Caco-2 (cell line): ENCODE data around the gene TREML1. TPM values are rescaled to one million over a fixed set of nuclear protein-coding genes. Genes with fewer than 3 reads are reported as not detected.

Experiments
- BruUV-seq: library from RNA; stranded (reverse); fragments of 400-500 nt; replicated peaks from 2 replicates; lab custom pipeline; 2021; lab: Mats Ljungman, UMichigan
- CTCF ChIA-PET: fragments of 300-600 bp; sonication (Branson Sonifier 250); formaldehyde crosslinking; loops from one replicate; lab custom pipeline; 2022; ENCODE audit warnings: antibody characterized with exemption; lab: Charles Lee
- POLR2A ChIA-PET: fragments of 300-600 bp; sonication (Branson Sonifier 250); formaldehyde crosslinking; loops from one replicate; lab custom pipeline; 2022; ENCODE audit warnings: antibody characterized with exemption; lab: Charles Lee
- DNase-seq, 2 experiments: peaks; one replicate each; pipeline versions ENCODE4 v3.0.0 to v3.0.0-alpha.2; 2020 to 2022
- H3K27me3 ChIP-seq: replicated peaks from 2 replicates; pipeline ENCODE4 v1.6.0; 2011; ENCODE audit warnings: low read length; ENCODE audit not compliant: control insufficient read depth, insufficient read depth
- H3K36me3 ChIP-seq: 2 replicates; pipeline ENCODE4 v1.5.1; 2011; ENCODE audit warnings: low read length; ENCODE audit not compliant: control insufficient read depth, insufficient read depth
- H3K4me1 ChIP-seq: fragments of 250-450 bp; sonication (Bioruptor Pico); 2 replicates; pipeline ENCODE4 v1.5.1; 2020; ENCODE audit warnings: mild to moderate bottlenecking
- H3K4me3 ChIP-seq: 2 replicates; pipeline ENCODE4 v1.5.1; 2011; ENCODE audit warnings: low read depth, mild to moderate bottlenecking, control low read depth, low read length
- H3K9me3 ChIP-seq: fragments of 250-450 bp; sonication (Bioruptor Pico); 2 replicates; pipeline ENCODE4 v1.5.1; 2020; ENCODE audit warnings: mild to moderate bottlenecking, moderate library complexity
- H3K27ac Mint-ChIP-seq: one replicate; pipeline ENCODE4 v1.8.0; 2022; ENCODE audit warnings: mixed read lengths; ENCODE audit not compliant: unreplicated experiment
- H3K27me3 Mint-ChIP-seq: one replicate; pipeline ENCODE4 v1.8.0; 2022; ENCODE audit warnings: mixed read lengths; ENCODE audit not compliant: insufficient read depth, unreplicated experiment
- H3K36me3 Mint-ChIP-seq: one replicate; pipeline ENCODE4 v1.8.0; 2022; ENCODE audit warnings: mild to moderate bottlenecking, mixed read lengths; ENCODE audit not compliant: insufficient read depth, unreplicated experiment
- H3K4me1 Mint-ChIP-seq: one replicate; pipeline ENCODE4 v1.8.0; 2022; ENCODE audit warnings: low read depth, mixed read lengths; ENCODE audit not compliant: unreplicated experiment
- H3K4me3 Mint-ChIP-seq: one replicate; pipeline ENCODE4 v1.8.0; 2022; ENCODE audit warnings: mild to moderate bottlenecking, moderate library complexity, mixed read lengths; ENCODE audit not compliant: unreplicated experiment
- H3K9me3 Mint-ChIP-seq: one replicate; pipeline ENCODE4 v1.8.0; 2022; ENCODE audit warnings: mixed read lengths; ENCODE audit not compliant: unreplicated experiment
- intact Hi-C: fragments of 100-400 bp; cut with micrococcal nuclease; formaldehyde crosslinking; loops from one replicate; pipeline ENCODE4 v1.10.0; 2022; ENCODE audit not compliant: unreplicated experiment
- total RNA-seq: library from RNA; stranded (reverse); gene quantifications from 2 replicates; pipeline ENCODE4 v1.2.3, GENCODE V29; 2022
- TF ChIP-seq, protein P1 (sequence below), 2 experiments: fragments of 200-600 bp in 1 of 2; IDR thresholded peaks; 1 replicate in 1 of 2; 2 replicates in 1 of 2; pipeline versions ENCODE4 v1.5.1 to v1.8.0; 2011 to 2022; ENCODE audit warnings: antibody characterized with exemption in 1 of 2, control low read depth in 1 of 2, inconsistent platforms in 1 of 2, low read depth in 1 of 2, low read length in 1 of 2, mild to moderate bottlenecking in 1 of 2, moderate library complexity in 1 of 2; ENCODE audit not compliant: insufficient read depth in 1 of 2, severe bottlenecking in 1 of 2, unreplicated experiment in 1 of 2

The TREML1 gene
- total RNA-seq, 1 experiment from 2014 or later = not detected

DNA sequence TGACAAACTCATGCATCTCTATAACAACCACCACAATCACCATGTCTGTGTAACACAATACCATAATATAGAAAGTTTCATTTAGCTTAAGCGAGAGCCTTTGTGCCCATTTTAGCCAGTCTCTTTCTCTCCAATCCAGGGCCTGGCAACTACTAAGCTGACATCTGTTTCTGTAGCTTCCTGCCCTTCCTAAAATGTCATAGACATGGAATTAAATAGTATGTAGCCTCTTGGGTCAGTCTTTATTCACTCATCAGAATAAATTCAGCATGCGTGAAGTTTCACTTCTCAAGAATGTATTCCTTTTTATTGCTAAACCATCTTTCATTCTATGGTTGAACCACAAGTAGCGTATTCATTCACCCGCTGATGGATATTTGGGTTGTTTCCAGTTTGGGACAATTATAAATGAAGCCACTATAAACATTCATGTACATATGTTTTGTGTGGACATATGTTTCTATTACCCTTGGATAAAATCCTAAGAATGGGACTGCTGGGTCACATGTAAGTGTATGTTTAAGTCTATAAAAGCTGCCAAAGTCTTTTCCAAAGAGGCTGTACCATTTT lies 10.5 kb upstream of the TREML1 start:
- no peak for DNase-seq
- no peaks in the 10 kb centered on the region for H3K9me3 ChIP-seq
- Mint-ChIP-seq H3K27me3 (peaks cover 12% of the 10 kb centered on the region), H3K4me1 (no peaks in the 10 kb centered on the region), H3K27ac (no peak overlapping the region), H3K36me3 (no peaks in the 10 kb centered on the region), H3K4me3 (no peak overlapping the region), H3K9me3 (no peaks in the 10 kb centered on the region)
- POLR2A ChIA-PET = no interaction called here
- intact Hi-C loops = no loop called here
- no peaks in the 10 kb centered on the region for H3K4me1 ChIP-seq
- no peak overlapping the region for H3K4me3 ChIP-seq
- TF ChIP-seq, protein P1, sequence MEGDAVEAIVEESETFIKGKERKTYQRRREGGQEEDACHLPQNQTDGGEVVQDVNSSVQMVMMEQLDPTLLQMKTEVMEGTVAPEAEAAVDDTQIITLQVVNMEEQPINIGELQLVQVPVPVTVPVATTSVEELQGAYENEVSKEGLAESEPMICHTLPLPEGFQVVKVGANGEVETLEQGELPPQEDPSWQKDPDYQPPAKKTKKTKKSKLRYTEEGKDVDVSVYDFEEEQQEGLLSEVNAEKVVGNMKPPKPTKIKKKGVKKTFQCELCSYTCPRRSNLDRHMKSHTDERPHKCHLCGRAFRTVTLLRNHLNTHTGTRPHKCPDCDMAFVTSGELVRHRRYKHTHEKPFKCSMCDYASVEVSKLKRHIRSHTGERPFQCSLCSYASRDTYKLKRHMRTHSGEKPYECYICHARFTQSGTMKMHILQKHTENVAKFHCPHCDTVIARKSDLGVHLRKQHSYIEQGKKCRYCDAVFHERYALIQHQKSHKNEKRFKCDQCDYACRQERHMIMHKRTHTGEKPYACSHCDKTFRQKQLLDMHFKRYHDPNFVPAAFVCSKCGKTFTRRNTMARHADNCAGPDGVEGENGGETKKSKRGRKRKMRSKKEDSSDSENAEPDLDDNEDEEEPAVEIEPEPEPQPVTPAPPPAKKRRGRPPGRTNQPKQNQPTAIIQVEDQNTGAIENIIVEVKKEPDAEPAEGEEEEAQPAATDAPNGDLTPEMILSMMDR (IDR thresholded peaks at IDR 0.05; ENCODE audit: insufficient read depth in 1 of 2, low read depth in 1 of 2, low read length in 1 of 2, severe bottlenecking in 1 of 2, unreplicated experiment in 1 of 2) = no peak
- H3K36me3 ChIP-seq = no peaks in the 10 kb centered on the region
- H3K27me3 ChIP-seq = no peaks in the 10 kb centered on the region
- CTCF ChIA-PET = no interaction called here
- no TSS peak for BruUV-seq

DNA sequence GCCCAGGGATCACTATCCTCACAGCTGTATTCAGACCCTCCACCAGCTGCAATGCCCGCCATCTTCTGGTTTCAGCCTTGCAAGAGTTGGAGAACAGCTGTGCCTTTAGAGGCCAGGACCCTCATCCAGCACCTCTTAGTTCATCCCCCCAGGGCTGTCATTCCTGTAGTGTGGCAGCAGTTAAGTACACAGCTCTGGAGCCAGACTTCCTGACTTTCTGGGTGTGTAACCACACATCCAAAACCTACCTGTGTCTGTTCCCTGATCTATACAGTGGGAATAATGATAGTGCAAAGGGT lies 9.2 kb upstream of the TREML1 start:
- no peak overlapping the region for H3K27ac Mint-ChIP-seq
- peaks cover 10% of the 10 kb centered on the region for H3K27me3 Mint-ChIP-seq
- CTCF ChIA-PET = no interaction called here
- Histone ChIP-seq H3K4me3 (no peak overlapping the region), H3K36me3 (no peaks in the 10 kb centered on the region), H3K27me3 (no peaks in the 10 kb centered on the region), H3K9me3 (no peaks in the 10 kb centered on the region), H3K4me1 (no peaks in the 10 kb centered on the region)
- H3K9me3 Mint-ChIP-seq = no peaks in the 10 kb centered on the region
- no peak overlapping the region for H3K4me3 Mint-ChIP-seq
- no TSS peak for BruUV-seq
- no peak for DNase-seq
- intact Hi-C loops = no loop called here
- H3K4me1 Mint-ChIP-seq = no peaks in the 10 kb centered on the region
- TF ChIP-seq, protein P1 (IDR thresholded peaks at IDR 0.05; ENCODE audit: insufficient read depth in 1 of 2, low read depth in 1 of 2, low read length in 1 of 2, severe bottlenecking in 1 of 2, unreplicated experiment in 1 of 2) = no peak
- POLR2A ChIA-PET = no interaction called here
- H3K36me3 Mint-ChIP-seq = no peaks in the 10 kb centered on the region

DNA sequence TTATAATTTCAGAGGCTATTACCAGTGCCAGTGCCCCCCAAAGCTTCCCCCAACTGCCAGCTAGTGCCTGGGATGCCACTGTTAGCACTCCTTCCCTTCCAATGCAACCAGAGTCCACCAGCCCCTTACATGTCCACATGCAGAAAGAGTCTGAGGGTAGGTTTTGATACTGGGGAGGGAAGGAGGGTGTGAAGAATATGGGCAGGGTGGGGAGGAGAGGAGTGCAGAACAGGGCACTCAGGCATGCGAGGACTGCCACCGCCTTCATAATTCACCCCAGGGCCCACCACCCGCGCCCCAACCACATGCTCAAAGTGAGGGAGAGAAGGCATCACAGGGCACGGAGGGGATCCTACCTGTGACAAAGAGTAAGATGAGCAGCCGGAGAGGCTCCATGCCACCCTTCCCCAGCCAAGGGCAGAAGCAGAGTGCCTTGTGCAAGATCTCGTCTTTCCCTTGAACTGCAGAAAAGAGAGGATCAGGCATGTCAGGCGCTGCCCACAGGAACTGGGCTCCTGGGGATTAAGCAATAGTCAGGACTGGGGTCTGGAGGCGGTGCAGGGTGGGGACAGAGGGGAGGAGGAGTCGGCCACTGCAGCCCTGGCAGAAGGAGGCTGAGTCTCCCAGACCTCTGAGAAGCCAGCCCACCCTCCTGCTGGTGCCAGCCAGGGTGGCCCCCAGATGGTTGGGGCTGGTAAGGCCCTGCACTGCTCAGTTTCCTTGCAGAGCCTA lies 8.7 kb upstream of the TREML1 start, which contains the start of gene TREM2:
Gene TREM2, minus strand, starts transcription at position 430 of the 732 bp plus-strand sequence. Its CDS starts 34 bp downstream, at position 396.
- no peak within 1 kb of the TSS for H3K4me3 Mint-ChIP-seq
- CTCF ChIA-PET = no interaction called here
- intact Hi-C loops = no loop called here
- H3K36me3 ChIP-seq = no peaks in the 10 kb centered on the region
- no peaks in the 10 kb centered on the region for H3K36me3 Mint-ChIP-seq
- POLR2A ChIA-PET = no interaction called here
- H3K9me3 Mint-ChIP-seq = no peaks in the 10 kb centered on the region
- TF ChIP-seq, protein P1 (IDR thresholded peaks at IDR 0.05; ENCODE audit: insufficient read depth in 1 of 2, low read depth in 1 of 2, low read length in 1 of 2, severe bottlenecking in 1 of 2, unreplicated experiment in 1 of 2) = no peak
- no peak within 1 kb of the TSS for H3K4me3 ChIP-seq
- DNase-seq = no peak
- H3K27me3 ChIP-seq = no peaks in the 10 kb centered on the region
- H3K9me3 ChIP-seq = no peaks in the 10 kb centered on the region
- no peaks in the 10 kb centered on the region for H3K4me1 Mint-ChIP-seq
- no TSS peak for BruUV-seq
- H3K4me1 ChIP-seq = no peaks in the 10 kb centered on the region
- H3K27me3 Mint-ChIP-seq = peaks cover 10% of the 10 kb centered on the region
- H3K27ac Mint-ChIP-seq = no peak within 1 kb of the TSS
